Mesenchymal stem cell (in vitro differentiated cells and primary cell): ENCODE measurements around the gene PCGF1.
"Not testable (repeated sequence)": the region's sequence is repeated elsewhere in the genome, so short reads cannot be mapped to it uniquely, and the experiment has no call there.

ENCODE experiments used
- DNase-seq: peaks from one replicate; pipeline ENCODE4 v3.0.0-alpha.2; 2013
- H2AFZ ChIP-seq: one replicate; pipeline ENCODE4 v1.6.1; 2013; ENCODE audit warnings: low read depth, mild to moderate bottlenecking, control low read depth, inconsistent platforms, low read length, moderate library complexity
- H2AK5ac ChIP-seq: 2 replicates; pipeline ENCODE4 v1.6.1; 2013; ENCODE audit warnings: low read length, moderate library complexity, mild to moderate bottlenecking, inconsistent platforms; ENCODE audit not compliant: severe bottlenecking
- H2BK120ac ChIP-seq: one replicate; pipeline ENCODE4 v1.6.1; 2013; ENCODE audit warnings: low read depth, mild to moderate bottlenecking, inconsistent platforms, low read length, moderate library complexity
- H2BK12ac ChIP-seq, 2 experiments: one replicate each; pipeline ENCODE4 v1.6.1; 2013; ENCODE audit warnings: inconsistent platforms in 2 of 2, low read length in 2 of 2, mild to moderate bottlenecking in 2 of 2, moderate library complexity in 2 of 2, control low read depth in 1 of 2
- H2BK15ac ChIP-seq: one replicate; pipeline ENCODE4 v1.6.1; 2013; ENCODE audit warnings: mild to moderate bottlenecking, low read depth, inconsistent platforms; ENCODE audit not compliant: poor library complexity, severe bottlenecking
- H2BK5ac ChIP-seq: 2 replicates; pipeline ENCODE4 v1.6.1; 2013; ENCODE audit warnings: low read depth, mild to moderate bottlenecking, low read length, control low read depth, inconsistent platforms; ENCODE audit not compliant: poor library complexity, severe bottlenecking
- H3K14ac ChIP-seq, 2 experiments: one replicate each; pipeline ENCODE4 v1.6.1; 2013; ENCODE audit warnings: inconsistent platforms in 2 of 2, low read length in 2 of 2, control low read depth in 1 of 2, mild to moderate bottlenecking in 1 of 2, moderate library complexity in 1 of 2
- H3K18ac ChIP-seq, 2 experiments: one replicate each; pipeline ENCODE4 v1.6.1; 2013; ENCODE audit warnings: inconsistent platforms in 2 of 2, low read length in 2 of 2, control low read depth in 1 of 2, low read depth in 1 of 2, mild to moderate bottlenecking in 1 of 2
- H3K23ac ChIP-seq, 2 experiments: one replicate each; pipeline ENCODE4 v1.6.1; 2013; ENCODE audit warnings: inconsistent platforms in 2 of 2, low read length in 2 of 2, mild to moderate bottlenecking in 2 of 2, moderate library complexity in 2 of 2, control low read depth in 1 of 2
- H3K27ac ChIP-seq: 2 replicates; pipeline ENCODE4 v1.5.1; 2013; ENCODE audit warnings: mild to moderate bottlenecking, moderate library complexity, low read length, control low read depth, inconsistent platforms; ENCODE audit not compliant: poor library complexity, severe bottlenecking
- H3K27me3 ChIP-seq, 2 experiments: 2 replicates each; pipeline versions ENCODE4 v1.6.1 to v1.7.0; 2013; ENCODE audit warnings: low read length in 2 of 2, mild to moderate bottlenecking in 2 of 2, moderate library complexity in 2 of 2, control low read depth in 1 of 2, inconsistent platforms in 1 of 2; ENCODE audit not compliant: control insufficient read depth in 1 of 2, insufficient read depth in 1 of 2
- H3K36me3 ChIP-seq, 2 experiments: 2 replicates each; pipeline versions ENCODE4 v1.6.1 to v1.7.0; 2013; ENCODE audit warnings: low read length in 2 of 2, control low read depth in 1 of 2, inconsistent platforms in 1 of 2, low read depth in 1 of 2, mild to moderate bottlenecking in 1 of 2; ENCODE audit not compliant: insufficient read depth in 2 of 2, control insufficient read depth in 1 of 2
- H3K4ac ChIP-seq, 2 experiments: one replicate each; pipeline ENCODE4 v1.6.1; 2013; ENCODE audit warnings: inconsistent platforms in 2 of 2, low read length in 2 of 2, mild to moderate bottlenecking in 2 of 2, moderate library complexity in 2 of 2, control low read depth in 1 of 2, low read depth in 1 of 2
- H3K4me1 ChIP-seq: 2 replicates; pipeline ENCODE4 v1.6.1; 2013; ENCODE audit warnings: low read depth, low read length, control low read depth; ENCODE audit not compliant: control insufficient read depth, insufficient read depth
- H3K4me2 ChIP-seq: 2 replicates; pipeline ENCODE4 v1.6.1; 2013; ENCODE audit warnings: low read length, mild to moderate bottlenecking, inconsistent platforms; ENCODE audit not compliant: poor library complexity, severe bottlenecking
- H3K4me3 ChIP-seq, 2 experiments: 2 replicates each; pipeline versions ENCODE4 v1.5.1 to v1.7.0; 2013; ENCODE audit warnings: low read length in 2 of 2, mild to moderate bottlenecking in 2 of 2, control low read depth in 1 of 2, low read depth in 1 of 2; ENCODE audit not compliant: insufficient read depth in 1 of 2
- H3K79me1 ChIP-seq: replicated peaks from 2 replicates; pipeline ENCODE4 v1.6.1; 2013; ENCODE audit warnings: mild to moderate bottlenecking, control low read depth, low read length, inconsistent platforms; ENCODE audit not compliant: poor library complexity, severe bottlenecking
- H3K9ac ChIP-seq: 2 replicates; pipeline ENCODE4 v1.7.0; 2013; ENCODE audit warnings: mild to moderate bottlenecking, low read length, moderate library complexity
- H3K9me3 ChIP-seq: 2 replicates; pipeline ENCODE4 v1.7.0; 2013; ENCODE audit warnings: mild to moderate bottlenecking, low read length; ENCODE audit not compliant: control insufficient read depth
- H4K8ac ChIP-seq: one replicate; pipeline ENCODE4 v1.6.1; 2013; ENCODE audit warnings: inconsistent platforms, mild to moderate bottlenecking, low read length, moderate library complexity
- H4K91ac ChIP-seq: one replicate; pipeline ENCODE4 v1.6.1; 2013; ENCODE audit warnings: mild to moderate bottlenecking, low read length, inconsistent platforms
- WGBS: methylation state at CpG from one replicate; pipeline ENCODE4 v1.1.7; 2013; ENCODE audit warnings: mixed read lengths; 5-methylcytosine and 5-hydroxymethylcytosine counted together

PCGF1 gene

GRCh38 chr2:74471332-74472065, 36.0 kb downstream of the PCGF1 start:
- Histone ChIP-seq H3K36me3 (peaks cover 19 to 22% of the 10 kb centered on the region in 2 experiments), H2BK12ac (no peak overlapping the region), H3K79me1 (peaks cover 4% of the 10 kb centered on the region), H3K23ac (no peak overlapping the region), H3K4me2 (peak overlapping the region; percentile 89), H3K9me3 (no peaks in the 10 kb centered on the region), H2AK5ac (no peak overlapping the region), H4K91ac (no peak overlapping the region), H3K27me3 (no peaks in the 10 kb centered on the region), H4K8ac (no peak overlapping the region), H3K9ac (peak overlapping the region; percentile 86), H2BK15ac (no peak overlapping the region), H2BK120ac (no peak overlapping the region), H3K27ac (peak overlapping the region; percentile 95), H3K4me3 (peak overlapping the region; percentile 79 to 89), H3K18ac (peak overlapping the region; percentile 56 to 100), H3K4ac (peak overlapping the region in 1 of 2 experiments; percentile 99), H3K4me1 (peaks cover 11% of the 10 kb centered on the region), H2AFZ (no peak overlapping the region), H3K14ac (peak overlapping the region in 1 of 2 experiments; percentile 100), H2BK5ac (no peak overlapping the region)
- no peak for DNase-seq
- 77% methylated on average over 9 of the region's 16 CpGs for WGBS

- H3K23ac ChIP-seq, H3K27ac ChIP-seq, H3K4me2 ChIP-seq, H3K18ac ChIP-seq, H3K79me1 ChIP-seq, H3K27me3 ChIP-seq, H3K9ac ChIP-seq, H3K14ac ChIP-seq, H3K9me3 ChIP-seq, H3K4me3 ChIP-seq, H2BK5ac ChIP-seq, DNase-seq, H2BK120ac ChIP-seq, H3K4ac ChIP-seq, H2BK12ac ChIP-seq, H4K91ac ChIP-seq, H4K8ac ChIP-seq, H2BK15ac ChIP-seq, H2AFZ ChIP-seq, H2AK5ac ChIP-seq: not testable (repeated sequence)
- 98% methylated on average over 9 of the region's 12 CpGs for WGBS
- peaks cover 16 to 19% of the 10 kb centered on the region in 2 experiments for H3K36me3 ChIP-seq
- peaks cover 11% of the 10 kb centered on the region for H3K4me1 ChIP-seq
These were observed 36.8 kb downstream of the PCGF1 start for GRCh38 chr2:74470742-74471141.

GRCh38 chr2:74464406-74464805, 43.1 kb downstream of the PCGF1 start:
- Histone ChIP-seq H3K79me1 (peaks cover 30% of the 10 kb centered on the region), H3K18ac (peak overlapping the region in 1 of 2 experiments; percentile 40), H3K4me2 (peak overlapping the region; percentile 75), H3K9ac (peak overlapping the region; percentile 94), H3K27me3 (no peaks in the 10 kb centered on the region), H3K36me3 (peaks cover 27 to 28% of the 10 kb centered on the region in 2 experiments), H3K14ac (no peak overlapping the region), H3K23ac (peak overlapping the region; percentile 20 to 93), H4K91ac (peak overlapping the region; percentile 22), H3K4me3 (peak overlapping the region; percentile 90 to 96), H3K4me1 (peaks cover 7% of the 10 kb centered on the region), H3K9me3 (no peaks in the 10 kb centered on the region), H2AK5ac (peak overlapping the region; percentile 16), H2BK15ac (no peak overlapping the region), H3K4ac (peak overlapping the region; percentile 46 to 62), H2BK5ac (no peak overlapping the region), H2BK12ac (no peak overlapping the region), H4K8ac (peak overlapping the region; percentile 85), H3K27ac (no peak overlapping the region), H2AFZ (no peak overlapping the region), H2BK120ac (no peak overlapping the region)
- no peak for DNase-seq
- WGBS, result 4% methylated on average over 13 of the region's 13 CpGs

GRCh38 chr2:74462786-74463105, 44.7 kb downstream of the PCGF1 start:
- Histone ChIP-seq H3K36me3 (peaks cover 27 to 28% of the 10 kb centered on the region in 2 experiments), H3K4me3 (no peak overlapping the region), H4K91ac (no peak overlapping the region), H3K9me3 (no peaks in the 10 kb centered on the region), H3K4ac (no peak overlapping the region), H3K27ac (no peak overlapping the region), H3K18ac (no peak overlapping the region), H3K14ac (no peak overlapping the region), H3K9ac (peak overlapping the region; percentile 7), H2BK120ac (no peak overlapping the region), H2BK15ac (no peak overlapping the region), H2BK5ac (no peak overlapping the region), H3K27me3 (no peaks in the 10 kb centered on the region), H4K8ac (no peak overlapping the region), H2AK5ac (no peak overlapping the region), H3K23ac (no peak overlapping the region), H2BK12ac (no peak overlapping the region), H3K4me2 (no peak overlapping the region), H3K4me1 (peaks cover 8% of the 10 kb centered on the region), H3K79me1 (peaks cover 33% of the 10 kb centered on the region), H2AFZ (no peak overlapping the region)
- DNase-seq, result no peak
- 94% methylated on average over 4 of the region's 4 CpGs for WGBS
